Stimulated activated CD8-positive, alpha-beta memory T cell treated with anti-CD3 and anti-CD28 coated beads, Interleukin-7, amount 100 ng/mL, for 1 hour (primary cell): ENCODE measurements around the gene LAP3.
"Not testable (repeated sequence)": the region's sequence is repeated elsewhere in the genome, so short reads cannot be mapped to it uniquely, and the experiment has no call there.

Source experiments
- DNase-seq, 2 donors: peaks; one replicate each; pipeline ENCODE4 v3.0.0-alpha.2; 2020; ENCODE audit warnings: low read depth in 2 of 2

The LAP3 gene

DNA sequence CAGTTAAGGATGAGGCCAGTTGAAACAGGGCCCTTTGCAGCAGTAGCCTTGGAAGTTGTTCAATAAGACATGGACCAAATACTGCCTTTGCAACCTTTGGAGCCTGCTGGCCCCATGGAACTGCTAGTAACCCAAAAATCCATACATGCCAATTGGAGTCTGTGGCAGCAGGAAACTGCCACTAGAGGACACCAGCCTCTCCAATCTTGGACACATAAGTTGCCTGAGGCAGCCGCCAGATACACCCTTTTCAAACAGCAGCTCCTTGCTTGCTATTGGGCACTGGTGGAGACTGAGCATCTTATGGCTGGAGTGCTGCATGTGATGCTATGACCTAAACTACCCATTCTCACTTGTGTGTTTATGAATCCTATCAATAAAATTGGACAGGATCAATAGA, 14.8 kb upstream of the LAP3 start:
- DNase-seq = no peak

DNA sequence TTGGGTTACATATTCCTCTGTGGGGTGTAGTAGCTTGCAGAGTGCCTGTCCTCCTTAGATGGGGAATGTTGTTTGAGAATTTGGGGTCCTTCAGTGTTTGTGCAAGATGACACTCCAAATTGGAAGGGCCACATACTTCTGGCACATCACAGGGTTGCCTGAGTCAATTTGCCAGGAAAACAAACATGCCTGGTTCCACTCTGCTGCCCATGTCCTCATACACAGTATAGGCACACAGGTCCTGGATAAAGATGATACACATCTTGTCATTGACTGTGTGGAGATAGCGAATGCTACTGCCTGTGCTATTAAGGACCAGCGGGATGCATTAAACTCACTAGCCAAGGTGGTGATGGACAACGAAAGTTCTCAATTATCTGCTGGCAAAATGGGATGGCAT, 11.2 kb upstream of the LAP3 start:
- no peak for DNase-seq

DNA sequence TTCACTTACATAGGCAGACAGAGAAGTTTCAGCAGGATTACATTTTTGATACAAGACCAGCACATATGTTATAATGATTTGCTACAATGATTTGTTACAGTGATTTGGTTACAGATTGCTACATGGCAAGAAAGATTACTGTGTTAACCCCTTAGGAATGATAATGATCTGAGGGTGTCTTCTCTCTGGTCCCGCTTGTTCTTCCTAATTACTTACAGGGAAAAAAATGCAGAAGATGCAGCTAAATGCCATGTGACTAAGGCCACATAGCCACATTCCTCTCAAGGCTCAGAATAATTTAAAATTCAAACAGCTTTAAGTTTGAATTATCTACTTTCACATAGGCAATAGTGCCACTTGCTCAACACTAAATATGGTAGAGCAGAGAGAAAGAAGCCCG, 9.7 kb upstream of the LAP3 start:
- no peak for DNase-seq

GRCh38 chr4:17574206-17574605, 2.8 kb upstream of the LAP3 start:
- DNase-seq = no peak

DNA sequence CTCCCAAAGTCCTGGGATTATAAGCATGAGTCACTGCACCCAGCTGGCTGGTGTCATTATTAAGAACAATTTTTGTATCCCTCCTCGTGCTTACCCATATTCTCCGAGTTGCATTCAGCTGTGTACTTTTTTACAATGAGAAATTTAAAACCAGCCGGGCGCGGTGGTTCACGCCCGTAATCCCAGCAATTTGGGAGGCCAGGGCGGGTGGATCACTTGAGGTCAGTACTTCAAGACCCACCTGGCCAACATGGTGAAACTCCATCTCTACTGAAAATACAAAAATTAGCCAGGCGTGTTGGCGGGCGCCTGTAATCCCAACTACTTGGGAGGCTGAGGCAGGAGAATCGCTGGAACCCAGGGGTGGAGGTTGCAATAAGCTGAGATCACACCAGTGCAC, 1.8 kb upstream of the LAP3 start:
- not testable (repeated sequence) for DNase-seq

DNA sequence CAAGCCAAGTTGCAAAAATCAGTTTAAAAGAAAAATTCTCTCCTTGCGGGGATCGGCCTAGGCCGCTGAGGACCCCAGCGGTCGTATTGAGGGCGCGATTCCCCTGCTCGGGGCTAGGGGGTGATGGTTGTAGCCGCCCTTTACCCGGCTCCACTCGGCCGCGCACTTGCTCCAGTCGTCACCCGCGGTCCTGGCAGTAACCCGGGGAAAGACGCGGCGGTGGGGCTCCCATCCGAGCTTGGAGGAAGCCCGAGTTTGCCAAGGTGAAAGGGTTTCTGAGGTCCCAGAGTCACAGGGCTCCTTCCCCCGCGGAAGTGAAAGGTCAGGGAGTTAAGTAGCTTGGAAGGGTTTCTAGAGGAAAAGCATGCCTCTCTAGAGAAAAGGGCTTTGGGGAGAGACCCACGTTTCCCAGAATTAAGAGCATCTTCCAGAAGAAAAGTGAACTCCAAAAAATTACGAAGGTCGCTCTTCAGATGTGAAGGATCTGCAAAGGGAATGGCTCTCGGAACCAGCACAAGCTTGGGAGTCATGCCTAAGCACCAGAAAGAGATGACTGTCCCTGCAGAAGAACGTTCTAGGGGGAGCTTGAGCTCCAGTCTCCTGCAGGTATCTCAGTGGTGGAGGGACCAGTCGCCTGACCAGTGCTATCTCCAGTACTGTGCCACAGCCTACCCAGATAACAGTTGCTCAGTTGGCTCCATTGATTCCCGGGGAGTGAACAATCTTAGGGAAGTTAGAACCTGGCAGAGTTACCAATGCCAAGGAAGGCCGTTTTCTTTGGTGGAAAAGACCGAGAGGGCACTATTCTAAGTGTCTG, 875 bp downstream of the LAP3 start:
- peak in 1 of 2 donors; percentile 18 for DNase-seq

- DNase-seq = no peak
Observed at GRCh38 chr4:17578482-17578891, 1.5 kb downstream of the LAP3 start.

DNA sequence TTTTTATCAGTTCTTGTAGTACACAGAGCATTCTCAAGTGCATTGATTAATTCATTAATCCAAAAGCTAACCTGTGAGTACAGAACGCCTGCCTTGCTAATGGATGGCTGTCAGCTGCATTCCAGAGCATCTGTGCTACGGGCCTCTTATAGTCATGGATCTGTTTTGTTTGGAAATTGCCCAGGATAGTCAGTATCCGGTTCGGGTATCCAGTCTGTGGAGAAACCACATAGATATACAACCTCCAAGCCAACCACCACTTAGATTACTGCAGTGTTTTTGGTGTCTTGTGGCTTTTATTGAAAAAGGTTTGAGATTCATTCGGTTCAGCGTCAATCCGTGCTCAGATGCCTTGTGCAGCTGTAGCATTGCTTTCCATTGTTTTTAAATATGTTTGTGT, 4.0 kb downstream of the LAP3 start:
- DNase-seq = no peak

DNA sequence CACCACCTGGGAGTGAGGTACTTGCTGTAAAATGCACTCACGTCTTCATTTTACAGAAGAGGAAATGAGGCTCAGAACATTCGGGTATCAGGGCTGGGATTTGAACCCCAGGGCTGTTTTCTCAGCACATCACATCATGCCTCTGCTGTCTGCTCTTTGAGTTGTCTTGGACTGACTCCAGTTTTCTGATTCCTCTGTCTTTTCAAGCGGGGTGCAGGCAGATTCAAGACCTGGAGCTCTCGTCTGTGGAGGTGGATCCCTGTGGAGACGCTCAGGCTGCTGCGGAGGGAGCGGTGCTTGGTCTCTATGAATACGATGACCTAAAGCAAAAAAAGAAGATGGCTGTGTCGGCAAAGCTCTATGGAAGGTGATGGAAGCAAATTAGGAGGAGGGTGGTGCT, 6.3 kb downstream of the LAP3 start:
- no peak for DNase-seq

- DNase-seq = no peak
Observed at GRCh38 chr4:17583941-17584340, 6.9 kb downstream of the LAP3 start.

GRCh38 chr4:17584521-17585213, 7.7 kb downstream of the LAP3 start:
- no peak for DNase-seq

DNA sequence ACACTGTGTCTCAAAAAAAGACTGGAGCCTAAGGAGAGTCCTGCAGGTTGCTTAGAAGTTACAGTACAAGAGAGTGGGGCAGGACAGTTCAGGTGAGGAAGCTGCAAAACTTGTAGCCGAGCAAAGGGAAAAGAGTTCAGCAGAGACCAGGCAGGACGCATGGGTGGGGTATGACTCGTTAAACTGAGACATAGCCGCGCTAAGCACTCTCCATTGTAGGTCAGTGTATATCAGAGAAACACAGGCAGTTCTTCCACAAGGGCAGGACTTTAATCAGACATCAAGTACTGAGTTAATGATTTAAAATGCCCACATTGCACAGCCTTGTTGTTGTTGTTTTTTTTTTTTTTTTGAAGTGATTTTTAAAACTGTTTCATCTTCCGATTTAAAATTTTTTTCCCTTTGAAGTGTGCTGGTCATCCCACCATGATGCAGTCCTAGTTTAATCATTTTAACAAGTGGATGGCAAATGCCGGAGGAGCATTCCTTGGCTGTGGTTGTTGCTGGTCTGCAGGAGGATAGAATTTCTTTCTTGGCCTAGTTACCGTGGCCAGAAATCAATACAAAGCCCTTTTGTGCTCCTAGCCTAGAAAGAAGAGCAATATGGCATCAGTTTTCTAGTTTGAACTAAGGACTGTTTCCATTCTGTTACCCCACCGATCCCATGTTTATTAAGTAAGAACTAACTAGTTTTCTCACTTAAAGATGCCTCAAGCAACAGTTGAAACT, 10.3 kb downstream of the LAP3 start:
- no peak for DNase-seq

DNA sequence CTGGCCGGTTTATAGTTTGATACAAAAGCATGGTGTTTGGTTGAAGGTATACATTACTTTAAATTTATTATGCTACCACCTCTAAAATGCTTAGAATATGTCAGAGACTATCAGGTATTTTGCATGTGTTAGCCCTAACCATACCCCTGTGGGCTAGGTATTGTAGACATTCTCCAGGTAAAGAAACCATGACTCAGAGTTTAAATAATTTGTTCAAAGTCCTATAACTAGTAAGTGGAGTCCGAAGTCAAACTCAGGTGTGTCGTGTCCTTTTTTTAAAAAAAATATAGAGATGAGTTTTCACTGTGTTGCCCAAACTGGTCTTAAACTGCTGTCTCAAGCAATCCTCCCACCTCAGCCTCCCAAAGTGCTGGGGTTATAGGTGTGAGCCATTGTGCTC, 12.4 kb downstream of the LAP3 start:
- DNase-seq = no peak

DNA sequence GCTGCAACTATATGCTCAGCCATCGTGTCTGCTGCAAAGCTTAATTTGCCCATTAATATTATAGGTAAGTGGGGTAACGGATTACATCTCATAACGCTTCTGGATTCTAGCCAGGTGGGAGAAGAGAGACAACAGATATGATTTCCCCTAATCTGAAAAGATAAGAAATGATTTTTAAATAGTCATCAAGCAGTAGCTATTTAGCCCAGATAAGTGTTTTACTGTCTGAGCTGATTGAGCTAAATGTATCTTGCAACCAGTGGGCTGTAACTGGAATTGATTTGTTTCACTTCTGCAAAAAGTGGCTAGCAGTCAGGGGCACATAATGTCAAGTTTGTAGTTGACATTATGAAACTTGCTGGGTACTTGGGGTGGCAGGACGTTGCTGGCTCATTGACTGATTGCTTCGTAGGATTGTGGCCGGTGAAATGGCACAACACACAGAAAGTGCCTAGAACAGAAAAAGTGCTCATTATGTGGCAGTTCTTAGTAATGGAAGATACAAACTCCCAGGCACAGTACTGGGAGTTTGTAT, 18.5 kb downstream of the LAP3 start:
- DNase-seq = no peak

GRCh38 chr4:17597517-17597916, 20.5 kb downstream of the LAP3 start:
- DNase-seq = no peak

DNA sequence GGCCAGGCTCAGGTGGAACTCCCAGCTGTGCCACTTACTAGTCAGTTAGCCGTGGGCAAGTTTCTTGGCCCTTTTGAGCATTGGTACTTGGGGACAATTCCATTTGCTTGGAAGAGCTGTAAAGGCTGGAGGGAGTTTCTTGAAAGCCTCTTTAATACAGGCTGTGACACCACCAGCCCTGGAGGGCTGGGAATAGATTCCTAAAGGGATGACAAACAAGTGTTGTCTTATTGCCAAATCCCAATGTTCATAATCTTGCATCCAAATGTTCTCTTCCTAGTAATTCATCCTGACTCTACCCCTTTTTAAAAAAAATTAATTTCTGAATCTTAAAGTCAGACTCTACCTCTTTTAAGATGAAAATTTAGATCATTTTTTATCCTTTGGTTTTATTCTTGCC, 22.8 kb downstream of the LAP3 start:
- DNase-seq = no peak

DNA sequence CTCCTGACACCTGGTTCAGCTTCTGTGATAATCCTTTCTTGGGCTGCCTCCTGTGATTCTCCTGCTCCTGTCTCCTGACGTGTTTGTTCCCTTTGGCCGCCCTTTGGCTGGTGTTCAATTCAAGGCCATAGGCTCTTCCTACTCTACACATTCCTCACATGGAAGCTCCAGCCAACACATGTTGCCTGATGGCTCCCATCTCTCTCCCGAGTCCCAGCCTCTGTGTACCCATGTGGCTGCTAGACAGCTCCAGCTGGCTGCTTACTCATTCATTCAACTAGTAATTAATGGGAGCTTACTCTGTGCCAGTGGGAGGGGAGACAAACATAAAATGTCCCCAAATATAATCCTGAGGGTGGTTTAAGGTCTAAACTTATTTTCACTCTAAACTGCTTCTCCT, 28.2 kb downstream of the LAP3 start:
- DNase-seq = no peak

DNA sequence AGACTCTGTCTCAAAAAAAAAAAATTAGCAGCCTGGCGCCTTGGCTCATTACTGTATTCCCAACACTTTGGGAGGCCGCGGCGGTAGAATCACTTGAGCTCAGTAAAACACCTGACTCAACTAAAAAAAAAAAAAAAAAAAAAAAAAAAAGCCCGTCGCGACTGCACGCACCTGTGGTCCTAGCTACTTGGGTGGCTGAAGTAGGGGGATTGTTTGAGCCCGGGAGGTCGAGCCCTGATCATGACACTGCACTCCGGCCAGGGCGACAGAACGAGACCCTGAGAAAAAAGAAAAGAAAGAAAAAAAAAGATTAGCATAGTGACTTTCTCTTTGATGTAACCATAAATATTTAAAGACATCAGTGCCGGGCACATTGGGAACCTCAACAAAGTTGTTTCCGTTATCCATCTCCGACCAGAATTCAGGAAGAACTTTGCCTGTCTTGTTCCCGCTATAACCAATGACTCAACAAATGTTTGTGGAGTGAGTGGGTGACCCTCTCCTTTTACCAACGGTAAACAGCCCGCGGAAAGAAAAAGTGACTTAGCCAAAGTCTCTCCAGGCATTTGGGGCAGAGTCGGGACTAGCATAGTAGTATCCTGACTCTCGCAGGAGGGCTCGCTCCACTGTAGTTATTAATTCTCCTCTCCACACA, 36.9 kb downstream of the LAP3 start:
- no peak for DNase-seq

- DNase-seq = peak; percentile 87 to 92
Observed at GRCh38 chr4:17614416-17615299, 37.7 kb downstream of the LAP3 start, which contains the start of gene MED28. Gene MED28, plus strand, starts transcription at chr4:17614641. Its CDS starts 14 bp downstream, at chr4:17614655.

DNA sequence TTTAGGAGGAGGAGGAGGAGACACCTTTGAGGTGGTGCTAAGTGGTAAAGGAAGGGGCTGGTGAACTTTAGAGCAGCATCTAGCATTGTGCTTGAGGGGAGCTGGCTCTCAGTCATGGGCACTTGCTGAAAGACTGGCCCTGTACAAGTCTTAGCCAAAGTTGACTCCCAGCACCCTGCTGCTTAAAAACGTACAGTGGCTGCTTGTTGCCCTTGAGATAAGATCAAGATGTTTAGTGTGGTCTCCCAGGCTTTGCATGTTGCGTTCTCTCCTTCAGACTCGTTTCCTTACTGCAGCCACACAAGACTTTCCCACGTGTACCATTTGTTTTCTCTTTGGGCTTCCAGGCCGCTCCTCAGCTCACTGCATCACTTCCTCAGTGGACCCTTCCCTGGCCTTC, 39.3 kb downstream of the LAP3 start:
- DNase-seq = no peak

DNA sequence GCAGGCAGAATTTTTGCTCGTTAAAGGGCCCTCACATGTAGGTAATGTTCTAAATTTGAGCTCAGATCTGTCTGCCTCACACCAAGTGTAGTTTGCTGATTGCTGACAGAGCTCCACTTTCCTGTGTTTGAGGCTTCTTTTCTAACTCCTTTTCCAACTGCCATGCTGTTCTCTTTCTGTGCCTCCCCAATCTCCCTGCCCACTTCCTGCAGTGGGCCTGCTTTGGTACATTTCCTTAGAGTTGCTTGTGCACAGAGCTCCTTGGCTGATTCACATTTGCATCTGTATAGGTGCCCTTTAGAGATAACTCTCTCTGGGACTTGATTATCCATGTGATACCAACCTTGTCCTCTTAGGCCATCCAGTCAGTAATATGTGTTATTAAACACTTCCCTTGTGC, 41.9 kb downstream of the LAP3 start:
- DNase-seq = no peak
